ENCODE measurements around the gene NCKAP5.

GRCh38 chr2:133531382-133531781 is 36.9 kb downstream of the NCKAP5 start:
- TF ChIP-seq CTCF (IDR thresholded peaks at IDR 0.05 in 4 of 5, conservative IDR thresholded peaks at IDR 0.05 in 1 of 5) (no peak), POLR2A (IDR thresholded peaks at IDR 0.05) (no peak)
